Coronary artery (tissue), 2 donors: ENCODE data around the gene COQ9.

Experiments
- DNase-seq: peaks from one replicate; pipeline ENCODE4 v3.0.0-alpha.2; 2017; ENCODE audit warnings: low spot score
- H3K27ac ChIP-seq, 2 donors: fragments of 200-600 bp; sonication (generic); one replicate each; pipeline ENCODE4 v1.5.1; 2016 to 2019
- H3K4me3 ChIP-seq: fragments of 200-600 bp; sonication (generic); 2 replicates; pipeline ENCODE4 v1.5.1; 2016; ENCODE audit warnings: mild to moderate bottlenecking, moderate library complexity
- CTCF ChIP-seq: fragments of 200-600 bp; sonication (generic); IDR thresholded peaks from one replicate; pipeline ENCODE4 v1.5.1; 2019; ENCODE audit warnings: antibody characterized with exemption

COQ9 gene

GRCh38 chr16:57426356-57426755 is 20.9 kb upstream of the COQ9 start:
- Histone ChIP-seq H3K27ac (no peak overlapping the region), H3K4me3 (no peak overlapping the region)
- no peak for TF ChIP-seq CTCF
- DNase-seq, result no peak

GRCh38 chr16:57427307-57427706 is 20.0 kb upstream of the COQ9 start:
- DNase-seq, result no peak
- H3K4me3 ChIP-seq, result no peak overlapping the region
- H3K27ac ChIP-seq, result no peak overlapping the region
- no peak for TF ChIP-seq CTCF

GRCh38 chr16:57427824-57428223 is 19.5 kb upstream of the COQ9 start:
- DNase-seq, result no peak
- TF ChIP-seq CTCF, result no peak
- Histone ChIP-seq H3K4me3 (no peak overlapping the region), H3K27ac (no peak overlapping the region)

GRCh38 chr16:57430955-57431354 is 16.3 kb upstream of the COQ9 start:
- no peak for DNase-seq
- Histone ChIP-seq H3K27ac (no peak overlapping the region), H3K4me3 (no peak overlapping the region)
- no peak for TF ChIP-seq CTCF

- TF ChIP-seq CTCF, result no peak
- DNase-seq, result no peak
- Histone ChIP-seq H3K27ac (no peak overlapping the region), H3K4me3 (no peak overlapping the region)
Observed at GRCh38 chr16:57432505-57432904, 14.8 kb upstream of the COQ9 start.

GRCh38 chr16:57432989-57433388 is 14.3 kb upstream of the COQ9 start:
- no peak overlapping the region for H3K27ac ChIP-seq

GRCh38 chr16:57434003-57434402 is 13.3 kb upstream of the COQ9 start:
- no peak for TF ChIP-seq CTCF
- DNase-seq, result no peak

More at GRCh38 chr16:57432989-57433388, 14.3 kb upstream of the COQ9 start:
- no peak overlapping the region for H3K4me3 ChIP-seq
- TF ChIP-seq CTCF, result no peak
- no peak for DNase-seq

More at GRCh38 chr16:57434003-57434402, 13.3 kb upstream of the COQ9 start:
- Histone ChIP-seq H3K27ac (no peak overlapping the region), H3K4me3 (no peak overlapping the region)
